GM12872 (cell line): ENCODE data around the gene ITGAE.

ENCODE experiments used
- CTCF ChIP-seq: IDR thresholded peaks from 3 replicates; pipeline ENCODE4 v1.5.1; 2011; ENCODE audit warnings: low read depth, mild to moderate bottlenecking, low read length, moderate library complexity; ENCODE audit not compliant: insufficient read depth

Gene ITGAE

GRCh38 chr17:3751836-3752235 is 49.2 kb downstream of the ITGAE start:
- no peak for TF ChIP-seq CTCF

- TF ChIP-seq CTCF: no peak
Observed at GRCh38 chr17:3750926-3751325, 50.1 kb downstream of the ITGAE start.

- TF ChIP-seq CTCF: no peak
Observed at GRCh38 chr17:3750296-3750695, 50.7 kb downstream of the ITGAE start.

GRCh38 chr17:3748576-3748975 is 52.4 kb downstream of the ITGAE start:
- no peak for TF ChIP-seq CTCF

- TF ChIP-seq CTCF: no peak
Observed at GRCh38 chr17:3747805-3748204, 53.2 kb downstream of the ITGAE start.

GRCh38 chr17:3745071-3745470 is 55.9 kb downstream of the ITGAE start:
- TF ChIP-seq CTCF: no peak

GRCh38 chr17:3744014-3744413 is 57.0 kb downstream of the ITGAE start:
- TF ChIP-seq CTCF: no peak

GRCh38 chr17:3740611-3741073 is 60.3 kb downstream of the ITGAE start:
- no peak for TF ChIP-seq CTCF
